Neural crest cell (in vitro differentiated cells): ENCODE results near the gene CTSZ. TPM values are rescaled to one million over a fixed set of nuclear protein-coding genes. Genes with fewer than 3 reads are reported as not detected.

Experiments
- DNase-seq: peaks from one replicate; pipeline ENCODE4 v3.0.0; 2021; ENCODE audit warnings: low read depth, mixed read lengths, low spot score
- H3K27ac Mint-ChIP-seq: one replicate; pipeline ENCODE4 v1.8.0; 2021; ENCODE audit warnings: mild to moderate bottlenecking, mixed read lengths; ENCODE audit not compliant: unreplicated experiment
- H3K27me3 Mint-ChIP-seq: 2 replicates; pipeline ENCODE4 v1.8.0; 2021; ENCODE audit warnings: low read depth, mild to moderate bottlenecking, mixed read lengths
- H3K36me3 Mint-ChIP-seq: 2 replicates; pipeline ENCODE4 v1.8.0; 2021; ENCODE audit warnings: low read depth, mild to moderate bottlenecking, mixed read lengths
- H3K4me1 Mint-ChIP-seq: 2 replicates; pipeline ENCODE4 v1.8.0; 2021; ENCODE audit warnings: mixed read lengths
- H3K4me3 Mint-ChIP-seq: one replicate; pipeline ENCODE4 v1.8.0; 2021; ENCODE audit warnings: mild to moderate bottlenecking, mixed read lengths
- H3K9me3 Mint-ChIP-seq: 2 replicates; pipeline ENCODE4 v1.8.0; 2021; ENCODE audit warnings: mixed read lengths
- CTCF ChIP-seq: fragments of 200-600 bp; sonication (generic); conservative IDR thresholded peaks from 2 replicates; pipeline ENCODE4 v1.5.0; 2021; ENCODE audit warnings: antibody characterized with exemption, mild to moderate bottlenecking
- total RNA-seq: library from RNA; stranded (reverse); gene quantifications from 2 replicates; pipeline ENCODE4 v1.2.1, GENCODE V29; 2021

CTSZ gene
- total RNA-seq, 1 donor from 2014 or later, result 22.7 TPM

GRCh38 chr20:59003836-59004492 lies 3.1 kb downstream of the CTSZ start:
- TF ChIP-seq CTCF, result no peak
- Mint-ChIP-seq H3K27ac (no peak overlapping the region), H3K36me3 (no peaks in the 10 kb centered on the region), H3K4me3 (peak overlapping the region; percentile 47), H3K4me1 (peaks cover 23% of the 10 kb centered on the region), H3K27me3 (no peaks in the 10 kb centered on the region), H3K9me3 (no peaks in the 10 kb centered on the region)
- no peak for DNase-seq

GRCh38 chr20:59002874-59003399 lies 4.1 kb downstream of the CTSZ start:
- Mint-ChIP-seq H3K27ac (peak overlapping the region; percentile 61), H3K27me3 (no peaks in the 10 kb centered on the region), H3K36me3 (no peaks in the 10 kb centered on the region), H3K4me1 (peaks cover 19% of the 10 kb centered on the region), H3K4me3 (peak overlapping the region; percentile 4), H3K9me3 (no peaks in the 10 kb centered on the region)
- TF ChIP-seq CTCF, result no peak
- no peak for DNase-seq

GRCh38 chr20:59002388-59002787 lies 4.7 kb downstream of the CTSZ start:
- Mint-ChIP-seq H3K4me3 (no peak overlapping the region), H3K27me3 (no peaks in the 10 kb centered on the region), H3K36me3 (no peaks in the 10 kb centered on the region), H3K4me1 (peaks cover 19% of the 10 kb centered on the region), H3K9me3 (no peaks in the 10 kb centered on the region), H3K27ac (no peak overlapping the region)
- no peak for DNase-seq
- no peak for TF ChIP-seq CTCF

GRCh38 chr20:59001449-59002171 lies 5.4 kb downstream of the CTSZ start:
- no peak for DNase-seq
- no peak overlapping the region for H3K4me3 Mint-ChIP-seq
- TF ChIP-seq CTCF, result no peak
- no peak overlapping the region for H3K27ac Mint-ChIP-seq
- peaks cover 19% of the 10 kb centered on the region for H3K4me1 Mint-ChIP-seq
- no peaks in the 10 kb centered on the region for H3K9me3 Mint-ChIP-seq
- no peaks in the 10 kb centered on the region for H3K27me3 Mint-ChIP-seq
- H3K36me3 Mint-ChIP-seq, result peaks cover 3% of the 10 kb centered on the region

- Mint-ChIP-seq H3K27ac (no peak overlapping the region), H3K27me3 (no peaks in the 10 kb centered on the region), H3K4me1 (peaks cover 19% of the 10 kb centered on the region), H3K9me3 (no peaks in the 10 kb centered on the region), H3K4me3 (no peak overlapping the region), H3K36me3 (peaks cover 3% of the 10 kb centered on the region)
- TF ChIP-seq CTCF, result no peak
- DNase-seq, result no peak
Measured at GRCh38 chr20:59001068-59001448, 6.0 kb downstream of the CTSZ start.
